GM12873 (cell line): ENCODE data around the gene OR4K5.

Source experiments
- CTCF ChIP-seq: IDR thresholded peaks from 2 replicates; pipeline ENCODE4 v1.5.1; 2012; ENCODE audit warnings: low read depth, mild to moderate bottlenecking, moderate library complexity, low read length, control low read depth; ENCODE audit not compliant: insufficient read depth; ENCODE audit errors: missing control alignments

The OR4K5 gene

GRCh38 chr14:19920021-19920657 lies at the start of gene OR4K5:
TSS of gene OR4K5 (plus strand) at chr14:19920607. CDS start at chr14:19920607, 0 bp downstream.
- TF ChIP-seq CTCF = no peak

- TF ChIP-seq CTCF = no peak
Observed at GRCh38 chr14:19873178-19873577, 47.2 kb upstream of the OR4K5 start.

- TF ChIP-seq CTCF = no peak
Observed at GRCh38 chr14:19874842-19875241, 45.6 kb upstream of the OR4K5 start, which contains the start of gene OR4K2. TSS of gene OR4K2 (plus strand) at chr14:19875142. CDS start at chr14:19876268, 1,126 bp downstream.

GRCh38 chr14:19878029-19878642 lies 42.3 kb upstream of the OR4K5 start:
- TF ChIP-seq CTCF = peak; percentile 54

- TF ChIP-seq CTCF = no peak
Observed at GRCh38 chr14:19895282-19895681, 25.1 kb upstream of the OR4K5 start.

- TF ChIP-seq CTCF = no peak
Observed at GRCh38 chr14:19900999-19901398, 19.4 kb upstream of the OR4K5 start.

- no peak for TF ChIP-seq CTCF
Observed at GRCh38 chr14:19902409-19902808, 18.0 kb upstream of the OR4K5 start.
